GM18909 (cell line): Measurements from ENCODE around the gene SYK.

ENCODE experiments used
- ATAC-seq: cut with Tn5 transposase; IDR thresholded peaks from one replicate; pipeline ENCODE4 v1.9.1; 2021; ENCODE audit warnings: mild to moderate bottlenecking; ENCODE audit not compliant: unreplicated experiment, poor library complexity

Gene SYK

GRCh38 chr9:90899287-90899686, 97.7 kb downstream of the SYK start:
- no peak for ATAC-seq

DNA sequence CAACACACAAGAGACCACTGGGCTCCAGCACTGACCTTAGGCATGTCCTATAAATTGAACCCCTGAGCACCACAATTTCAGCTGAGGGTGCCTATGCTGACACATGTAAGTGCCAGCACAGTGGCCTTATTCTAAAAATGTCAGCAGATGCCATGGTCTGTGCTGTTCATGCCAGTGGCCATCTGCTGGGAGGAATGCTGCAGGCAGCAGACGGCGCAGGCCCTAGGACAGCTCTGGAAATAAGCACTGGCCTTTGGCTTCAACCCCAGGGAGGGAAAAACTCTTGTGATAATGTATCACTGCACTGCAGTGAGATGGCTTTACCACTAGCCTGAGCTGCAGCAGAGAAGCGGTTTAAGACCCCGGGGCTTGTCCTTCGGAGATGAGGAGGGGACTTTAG, 98.5 kb downstream of the SYK start:
- no peak for ATAC-seq

GRCh38 chr9:90901933-90902332, 100.3 kb downstream of the SYK start:
- ATAC-seq: no peak

- ATAC-seq: no peak
Measured at GRCh38 chr9:90903766-90904424, 102.3 kb downstream of the SYK start.

- no peak for ATAC-seq
Measured at GRCh38 chr9:90904706-90905478, 103.3 kb downstream of the SYK start.

GRCh38 chr9:90905822-90906221, 104.2 kb downstream of the SYK start:
- no peak for ATAC-seq

GRCh38 chr9:90906316-90907055, 104.9 kb downstream of the SYK start:
- no peak for ATAC-seq

DNA sequence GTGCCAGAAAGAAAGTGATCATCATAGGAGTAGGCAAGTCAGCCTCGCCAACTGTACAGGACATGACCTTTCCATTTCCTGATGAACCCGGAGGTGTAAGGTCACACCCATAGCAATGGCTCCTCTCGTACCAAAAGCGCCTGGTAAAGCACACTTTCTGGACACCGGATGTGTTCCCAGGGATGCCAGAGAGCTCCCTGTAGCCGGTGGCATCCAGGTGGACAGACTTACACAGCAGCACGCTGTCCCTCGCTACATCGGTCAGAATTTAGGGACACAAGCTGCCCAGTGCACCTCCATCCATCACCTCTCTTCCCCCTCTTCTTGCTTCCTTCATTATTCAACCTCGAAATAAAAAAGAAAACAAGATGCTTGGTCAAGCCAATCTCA, 105.4 kb downstream of the SYK start:
- no peak for ATAC-seq

DNA sequence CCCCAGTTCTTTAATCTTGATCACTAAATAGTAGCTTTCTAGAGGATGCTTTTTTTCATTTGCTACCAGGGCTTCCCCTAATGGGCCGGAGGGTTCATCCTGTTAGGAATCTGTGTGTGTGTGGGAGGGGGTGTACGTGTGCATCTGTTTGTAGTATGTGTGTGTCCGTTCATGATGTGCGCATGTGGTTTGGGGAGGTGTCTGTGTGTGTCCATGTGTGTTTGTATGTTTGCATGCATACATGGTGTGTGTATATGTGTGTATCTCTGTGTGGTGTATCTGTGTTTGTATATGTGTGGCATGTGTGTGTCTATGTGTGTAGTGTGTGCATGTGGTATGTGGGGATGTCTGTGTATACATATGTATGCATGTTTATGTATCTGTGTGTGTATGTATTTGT, 106.2 kb downstream of the SYK start:
- no peak for ATAC-seq

DNA sequence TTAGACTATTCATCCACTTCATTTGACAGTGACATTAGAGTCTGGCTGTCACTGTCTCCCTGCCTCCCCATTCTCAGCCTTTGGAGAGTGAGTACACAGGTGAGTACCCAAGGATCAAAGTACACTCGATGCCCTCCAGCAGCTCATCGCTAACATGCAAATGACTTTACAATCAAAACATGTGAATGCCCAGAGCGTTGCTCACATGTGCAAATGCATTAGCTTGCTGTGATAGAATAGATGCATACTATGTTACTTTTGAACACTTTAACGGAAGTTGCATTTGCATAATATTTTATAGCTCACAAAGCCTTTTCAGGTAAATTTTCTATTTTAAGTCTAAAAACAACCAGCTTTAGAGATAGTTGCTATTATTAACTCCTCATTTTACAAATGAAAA, 107.6 kb downstream of the SYK start:
- peak; percentile 69 for ATAC-seq

- peak; percentile 6 for ATAC-seq
Measured at GRCh38 chr9:90909747-90910283, 108.2 kb downstream of the SYK start.

DNA sequence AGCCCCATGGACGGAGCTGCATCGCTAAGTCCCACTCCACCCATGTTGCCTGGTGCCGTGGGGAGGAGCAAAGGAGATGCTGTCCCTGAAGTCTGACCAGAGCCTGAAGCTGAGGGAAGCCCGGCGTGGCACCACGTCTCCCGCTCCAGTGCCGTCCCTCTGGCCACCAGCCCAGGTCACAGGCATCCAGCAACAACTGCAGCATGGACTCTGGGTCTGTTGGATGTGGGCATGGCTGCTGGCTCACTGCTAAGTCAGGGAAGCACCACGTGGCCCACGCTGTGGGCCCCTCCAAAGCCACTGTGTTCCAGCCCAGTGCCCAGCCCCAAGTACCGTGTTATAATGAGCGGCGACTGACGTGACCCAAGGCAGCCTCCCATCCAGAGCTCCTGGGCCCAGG, 112.6 kb downstream of the SYK start:
- no peak for ATAC-seq

DNA sequence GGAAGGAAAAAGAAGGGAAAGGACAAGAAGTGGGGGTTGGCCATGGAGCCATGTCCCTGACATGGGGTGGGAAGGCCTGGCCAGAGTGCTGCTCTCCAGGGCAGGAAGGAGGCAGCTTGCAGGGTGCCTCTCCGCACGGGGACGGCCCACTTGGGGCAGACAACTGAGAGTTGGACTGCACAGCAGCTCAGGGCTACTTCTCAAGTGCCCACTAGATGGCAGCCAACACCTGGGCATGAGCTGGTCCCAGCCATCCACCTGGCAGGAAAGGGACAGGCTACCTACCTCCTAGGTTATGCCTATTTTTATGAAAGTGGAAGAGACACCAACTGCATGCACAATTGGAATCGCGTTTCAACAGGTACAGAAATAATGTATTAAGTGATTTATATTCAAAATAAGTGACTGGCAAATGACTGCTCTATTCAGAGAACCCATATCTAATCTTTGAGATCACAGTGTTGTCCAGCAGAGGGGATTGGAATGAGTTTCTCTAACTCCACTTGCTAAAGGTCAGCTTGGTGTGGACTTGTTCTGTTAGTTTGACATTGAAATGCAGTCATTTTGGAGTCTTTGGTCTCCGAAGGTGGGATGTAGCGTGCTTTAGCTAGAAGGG, 113.4 kb downstream of the SYK start:
- peak; percentile 83 for ATAC-seq

- ATAC-seq: no peak
Measured at GRCh38 chr9:90915693-90916092, 114.1 kb downstream of the SYK start.

- ATAC-seq: no peak
Measured at GRCh38 chr9:90916147-90916734, 114.6 kb downstream of the SYK start.

GRCh38 chr9:90919883-90920282, 118.3 kb downstream of the SYK start:
- no peak for ATAC-seq

DNA sequence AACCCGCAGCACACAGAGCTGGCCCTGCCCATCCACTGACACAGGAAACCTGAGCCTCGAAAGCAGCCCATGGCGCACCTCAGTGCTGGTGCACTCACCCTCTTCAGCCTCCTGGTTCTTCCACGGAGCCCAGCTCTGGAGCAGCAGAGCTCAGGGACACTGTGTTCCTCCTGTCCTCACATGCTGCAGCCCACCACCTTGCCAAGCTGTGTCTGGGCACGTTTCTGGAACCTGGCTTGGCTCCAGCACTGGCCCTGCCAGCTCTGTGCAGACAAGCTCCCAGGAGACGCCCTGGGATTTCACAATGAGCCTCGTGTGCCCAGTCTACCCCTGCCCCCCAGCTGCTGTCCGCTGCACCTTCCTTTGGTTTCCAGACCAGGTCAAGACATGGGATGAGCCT, 119.5 kb downstream of the SYK start:
- no peak for ATAC-seq

DNA sequence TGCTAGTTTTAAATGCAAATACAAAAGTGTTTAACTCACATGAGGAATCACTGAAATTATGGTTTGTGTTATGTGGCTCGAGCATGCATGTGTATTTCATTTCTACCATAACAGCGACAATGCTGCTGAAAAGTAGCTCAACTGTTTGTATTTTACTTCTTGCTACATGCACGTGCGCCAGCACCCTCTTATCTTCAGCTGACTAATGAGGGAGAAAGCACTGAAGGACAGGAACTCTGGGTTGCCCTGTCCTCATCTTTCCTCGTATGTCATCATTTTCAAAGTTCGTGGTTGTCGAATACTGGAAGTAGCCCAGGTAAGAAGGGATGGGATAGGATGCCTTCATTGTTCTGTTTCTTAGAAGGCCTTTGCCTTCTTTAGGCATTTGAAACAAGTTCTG, 120.3 kb downstream of the SYK start:
- no peak for ATAC-seq

- no peak for ATAC-seq
Measured at GRCh38 chr9:90925581-90926257, 124.1 kb downstream of the SYK start.

- no peak for ATAC-seq
Measured at GRCh38 chr9:90926936-90927335, 125.3 kb downstream of the SYK start.
